Measurements from ENCODE around the gene DIAPH1. TPM values are rescaled to one million over a fixed set of nuclear protein-coding genes. Genes with fewer than 3 reads are reported as not detected.

Gene DIAPH1
- total RNA-seq, 1 donor, result 22.1 TPM

- TF ChIP-seq CTCF (IDR thresholded peaks at IDR 0.05; ENCODE audit: insufficient read depth, low read length), result no peak
- no peak for DNase-seq (ENCODE audit: low read depth)
- no peak overlapping the region for H3K4me3 ChIP-seq (ENCODE audit: low read depth, low read length)
Measured at GRCh38 chr5:141597814-141598213, 21.0 kb downstream of the DIAPH1 start.

GRCh38 chr5:141597394-141597793, 21.4 kb downstream of the DIAPH1 start:
- no peak for DNase-seq (ENCODE audit: low read depth)
- TF ChIP-seq CTCF (IDR thresholded peaks at IDR 0.05; ENCODE audit: insufficient read depth, low read length), result no peak
- H3K4me3 ChIP-seq (ENCODE audit: low read depth, low read length), result no peak overlapping the region

- no peak for TF ChIP-seq CTCF (IDR thresholded peaks at IDR 0.05; ENCODE audit: insufficient read depth, low read length)
- H3K4me3 ChIP-seq (ENCODE audit: low read depth, low read length), result no peak overlapping the region
Measured at GRCh38 chr5:141596867-141597266, 21.9 kb downstream of the DIAPH1 start.

GRCh38 chr5:141590127-141590526, 28.7 kb downstream of the DIAPH1 start:
- DNase-seq (ENCODE audit: low read depth), result no peak
- TF ChIP-seq CTCF (IDR thresholded peaks at IDR 0.05; ENCODE audit: insufficient read depth, low read length), result no peak
- H3K4me3 ChIP-seq (ENCODE audit: low read depth, low read length), result no peak overlapping the region

More at GRCh38 chr5:141596867-141597266, 21.9 kb downstream of the DIAPH1 start:
- DNase-seq (ENCODE audit: low read depth), result no peak

- no peak for DNase-seq (ENCODE audit: low read depth)
- no peak overlapping the region for H3K4me3 ChIP-seq (ENCODE audit: low read depth, low read length)
- no peak for TF ChIP-seq CTCF (IDR thresholded peaks at IDR 0.05; ENCODE audit: insufficient read depth, low read length)
Measured at GRCh38 chr5:141586246-141586645, 32.6 kb downstream of the DIAPH1 start.

- H3K4me3 ChIP-seq (ENCODE audit: low read depth, low read length), result no peak overlapping the region
- TF ChIP-seq CTCF (IDR thresholded peaks at IDR 0.05; ENCODE audit: insufficient read depth, low read length), result no peak
- DNase-seq (ENCODE audit: low read depth), result no peak
Measured at GRCh38 chr5:141585594-141585993, 33.2 kb downstream of the DIAPH1 start.

- no peak for TF ChIP-seq CTCF (IDR thresholded peaks at IDR 0.05; ENCODE audit: insufficient read depth, low read length)
- no peak for DNase-seq (ENCODE audit: low read depth)
- no peak overlapping the region for H3K4me3 ChIP-seq (ENCODE audit: low read depth, low read length)
Measured at GRCh38 chr5:141574122-141574510, 44.7 kb downstream of the DIAPH1 start.
